Measurements from ENCODE around the gene NWD2. TPM values are rescaled to one million over a fixed set of nuclear protein-coding genes. Genes with fewer than 3 reads are reported as not detected.

NWD2 gene
- total and polyA plus RNA-seq, 9 of the 15 experiments (the other 6 are each of a cell fraction or from before 2014, with no cell fraction given) = not detected

DNA sequence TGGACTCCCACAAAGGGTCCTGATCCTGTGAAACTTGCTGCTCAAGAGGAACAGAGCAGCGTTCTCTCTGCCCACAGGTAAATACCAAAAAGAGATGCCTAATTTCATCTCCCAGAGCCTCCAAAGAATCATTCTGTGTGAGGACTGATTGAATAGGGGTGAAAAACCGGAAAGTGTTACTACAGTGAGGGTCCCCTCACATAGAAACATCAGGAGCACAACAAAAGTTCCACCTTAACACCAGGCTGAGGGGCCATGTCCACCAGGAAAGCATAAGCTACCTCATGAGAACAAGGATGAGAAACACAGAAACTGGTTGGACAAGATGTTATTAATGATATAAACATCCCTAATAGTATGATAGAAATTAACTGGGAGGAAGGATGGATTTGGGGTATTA, 140.9 kb downstream of the NWD2 start:
- Histone ChIP-seq H3K4me1 (replicated peaks in 1 of 2; ENCODE audit: control insufficient read depth in 2 of 2, insufficient read depth in 2 of 2, low read length in 2 of 2) (no peaks in the 10 kb centered on the region), H3K36me3 (ENCODE audit: control insufficient read depth, insufficient read depth, low read length) (no peaks in the 10 kb centered on the region), H3K79me2 (ENCODE audit: control insufficient read depth, insufficient read depth, low read length) (no peaks in the 10 kb centered on the region), H3K4me2 (ENCODE audit: insufficient read depth, low read length) (no peak overlapping the region), H2AFZ (ENCODE audit: low read depth, low read length) (no peak overlapping the region), H4K20me1 (replicated peaks; ENCODE audit: control insufficient read depth, insufficient read depth, low read length) (no peaks in the 10 kb centered on the region), H3K4me3 (no peak overlapping the region), H3K27me3 (ENCODE audit: control insufficient read depth in 2 of 2, insufficient read depth in 2 of 2, low read length in 2 of 2) (no peaks in the 10 kb centered on the region), H3K9me3 (replicated peaks; ENCODE audit: control insufficient read depth, insufficient read depth, low read depth, low read length) (no peaks in the 10 kb centered on the region), H3K9ac (ENCODE audit: insufficient read depth in 1 of 2, low read depth in 2 of 2, low read length in 2 of 2) (no peak overlapping the region), H3K9me1 (ENCODE audit: control insufficient read depth, insufficient read depth, low read length) (no peaks in the 10 kb centered on the region), H3K27ac (ENCODE audit: extremely low read depth, low read depth, low read length) (no peak overlapping the region)
- ATAC-seq (no peak), FAIRE-seq (no peak), DNase-seq (ENCODE audit: extremely low read depth in 1 of 4, low spot score in 3 of 4) (no peak)
- POLR2A ChIA-PET = no interaction called here
- intact Hi-C loops (cut with micrococcal nuclease) (loop anchor here (10.0 kb wide), 1 partner anchor 321 kb away; no protein-coding TSS in a partner anchor), in situ Hi-C loops (cut with MboI) (loop anchor here (25.0 kb wide), 1 partner anchor 1023 kb away; no protein-coding TSS in a partner anchor)
- CTCF ChIA-PET (ENCODE audit: low intra/inter-chr PET ratio) = no interaction called here
- 0% methylated on average over 2 of the region's 2 CpGs for WGBS (ENCODE audit: insufficient coverage, low coverage, missing lambda C conversion rate)
- TF ChIP-seq, protein P1, sequence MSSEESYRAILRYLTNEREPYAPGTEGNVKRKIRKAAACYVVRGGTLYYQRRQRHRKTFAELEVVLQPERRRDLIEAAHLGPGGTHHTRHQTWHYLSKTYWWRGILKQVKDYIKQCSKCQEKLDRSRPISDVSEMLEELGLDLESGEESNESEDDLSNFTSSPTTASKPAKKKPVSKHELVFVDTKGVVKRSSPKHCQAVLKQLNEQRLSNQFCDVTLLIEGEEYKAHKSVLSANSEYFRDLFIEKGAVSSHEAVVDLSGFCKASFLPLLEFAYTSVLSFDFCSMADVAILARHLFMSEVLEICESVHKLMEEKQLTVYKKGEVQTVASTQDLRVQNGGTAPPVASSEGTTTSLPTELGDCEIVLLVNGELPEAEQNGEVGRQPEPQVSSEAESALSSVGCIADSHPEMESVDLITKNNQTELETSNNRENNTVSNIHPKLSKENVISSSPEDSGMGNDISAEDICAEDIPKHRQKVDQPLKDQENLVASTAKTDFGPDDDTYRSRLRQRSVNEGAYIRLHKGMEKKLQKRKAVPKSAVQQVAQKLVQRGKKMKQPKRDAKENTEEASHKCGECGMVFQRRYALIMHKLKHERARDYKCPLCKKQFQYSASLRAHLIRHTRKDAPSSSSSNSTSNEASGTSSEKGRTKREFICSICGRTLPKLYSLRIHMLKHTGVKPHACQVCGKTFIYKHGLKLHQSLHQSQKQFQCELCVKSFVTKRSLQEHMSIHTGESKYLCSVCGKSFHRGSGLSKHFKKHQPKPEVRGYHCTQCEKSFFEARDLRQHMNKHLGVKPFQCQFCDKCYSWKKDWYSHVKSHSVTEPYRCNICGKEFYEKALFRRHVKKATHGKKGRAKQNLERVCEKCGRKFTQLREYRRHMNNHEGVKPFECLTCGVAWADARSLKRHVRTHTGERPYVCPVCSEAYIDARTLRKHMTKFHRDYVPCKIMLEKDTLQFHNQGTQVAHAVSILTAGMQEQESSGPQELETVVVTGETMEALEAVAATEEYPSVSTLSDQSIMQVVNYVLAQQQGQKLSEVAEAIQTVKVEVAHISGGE (CRISPR knock-in tag; IDR thresholded peaks at IDR 0.05) = 0 out of 6 replicates have a peak, but pooled peaks of 1 of the 3 experiments have one; percentile 29
- TF ChIP-seq MAFK (IDR thresholded peaks at IDR 0.05; ENCODE audit: low read length) (no peak), CREB1 (IDR thresholded peaks at IDR 0.05) (no peak), CREB1 (CRISPR knock-in tag; IDR thresholded peaks at IDR 0.05) (no peak)
- BruUV-seq (replicated peaks) = no TSS peak
